HepG2 (cell line): ENCODE measurements around the gene AMBRA1. TPM values are rescaled to one million over a fixed set of nuclear protein-coding genes. Genes with fewer than 3 reads are reported as not detected.
A peak's percentile ranks its signal among the peaks of the same experiment; 100 is the strongest.

Source experiments
- CEBPB ChIP-seq: IDR thresholded peaks from 2 replicates; pipeline ENCODE4 v1.6.1; 2011; ENCODE audit warnings: low read depth, low read length, improper control_type of control experiment, borderline replicate concordance
- FOXO1 ChIP-seq: sonication (generic); formaldehyde crosslinking; IDR thresholded peaks from 2 replicates; pipeline ENCODE4 v1.4.0; 2020; ENCODE audit warnings: missing genetic modification reagents
- NAIF1 ChIP-seq: sonication (generic); formaldehyde crosslinking; IDR thresholded peaks from 2 replicates; pipeline ENCODE4 v1.5.0; 2020; ENCODE audit warnings: mild to moderate bottlenecking, missing genetic modification reagents, borderline replicate concordance
- REPIN1 ChIP-seq: sonication (generic); formaldehyde crosslinking; IDR thresholded peaks from 2 replicates; pipeline ENCODE4 v1.8.0; 2022; ENCODE audit warnings: missing genetic modification reagents, low read depth, mild to moderate bottlenecking, borderline replicate concordance
- TCF12 ChIP-seq, 2 experiments: fragments of 450-650 bp in 1 of 2; sonication (generic) in 1 of 2; formaldehyde crosslinking in 1 of 2; IDR thresholded peaks; 2 replicates each; pipeline versions ENCODE4 v1.6.1 to v1.8.0; 2017 to 2022; ENCODE audit warnings: antibody characterized with exemption in 1 of 2, mild to moderate bottlenecking in 1 of 2, missing genetic modification reagents in 1 of 2, moderate library complexity in 1 of 2
- ZBTB38 ChIP-seq: sonication (generic); formaldehyde crosslinking; IDR thresholded peaks from 2 replicates; pipeline ENCODE4 v1.5.1; 2020; ENCODE audit warnings: mild to moderate bottlenecking, missing genetic modification reagents
- ZNF451 ChIP-seq: sonication (generic); formaldehyde crosslinking; IDR thresholded peaks from 2 replicates; pipeline ENCODE4 v1.5.0; 2020; ENCODE audit warnings: mild to moderate bottlenecking, missing genetic modification reagents
- ZNF790 ChIP-seq: sonication (generic); formaldehyde crosslinking; IDR thresholded peaks from 2 replicates; pipeline ENCODE4 v1.8.0; 2022; ENCODE audit warnings: missing genetic modification reagents, mild to moderate bottlenecking, borderline replicate concordance
- polyA plus RNA-seq, 8 experiments: library from polyadenylated mRNA; depleted of rRNA in 3 of 8; stranded (reverse) in 7 of 8; unstranded in 1 of 8; fragments of >200 nt; fragmentation: Illumina TruSeq in 4 of 8; extraction: Trizol in 4 of 8; gene quantifications; 2 replicates each; pipeline versions ENCODE4 v1.2.1 to v1.2.3, GENCODE V29; 2011 to 2016; ENCODE audit warnings: low read depth in 4 of 8, missing spikeins in 1 of 8, mixed read lengths in 1 of 8; ENCODE audit not compliant: insufficient read depth in 1 of 8
- total RNA-seq, 5 experiments: library from RNA; depleted of rRNA; stranded (reverse); fragments of >200 nt; fragmentation: Illumina TruSeq; extraction: Trizol; gene quantifications; 2 replicates each; pipeline ENCODE4 v1.2.3, GENCODE V29; 2016; ENCODE audit warnings: low read depth in 1 of 5
- TF ChIP-seq, protein P1 (sequence below): sonication (generic); formaldehyde crosslinking; conservative IDR thresholded peaks from 2 replicates; pipeline ENCODE4 v1.4.0; 2020; ENCODE audit warnings: missing genetic modification reagents
- TF ChIP-seq, protein P2 (sequence below): sonication (generic); formaldehyde crosslinking; IDR thresholded peaks from 2 replicates; pipeline ENCODE4 v1.8.1; 2022; ENCODE audit warnings: low read depth, mild to moderate bottlenecking, missing genetic modification reagents
- TF ChIP-seq, protein P3 (sequence below): sonication (generic); formaldehyde crosslinking; IDR thresholded peaks from 2 replicates; pipeline ENCODE4 v1.8.0; 2022; ENCODE audit warnings: missing genetic modification reagents, low read depth, mild to moderate bottlenecking, borderline replicate concordance
- TF ChIP-seq, protein P4 (sequence below): sonication (generic); formaldehyde crosslinking; IDR thresholded peaks from 2 replicates; pipeline ENCODE4 v1.5.0; 2020; ENCODE audit warnings: mild to moderate bottlenecking, missing genetic modification reagents, moderate library complexity
- TF ChIP-seq, protein P5 (sequence below): IDR thresholded peaks from 2 replicates; pipeline ENCODE4 v1.6.1; 2012; ENCODE audit warnings: low read length, improper control_type of control experiment
- TF ChIP-seq, protein P6 (sequence below): sonication (generic); formaldehyde crosslinking; IDR thresholded peaks from 2 replicates; pipeline ENCODE4 v1.5.1; 2020; ENCODE audit warnings: missing genetic modification reagents, mild to moderate bottlenecking, borderline replicate concordance
- TF ChIP-seq, protein P7 (sequence below): IDR thresholded peaks from 2 replicates; pipeline ENCODE4 v1.6.1; 2016; ENCODE audit warnings: low read depth, borderline replicate concordance

Gene AMBRA1
- total and polyA plus RNA-seq, 2 of the 13 experiments (the other 11 are each of a cell fraction or from before 2014, with no cell fraction given): 15.7 to 26.0 TPM

DNA sequence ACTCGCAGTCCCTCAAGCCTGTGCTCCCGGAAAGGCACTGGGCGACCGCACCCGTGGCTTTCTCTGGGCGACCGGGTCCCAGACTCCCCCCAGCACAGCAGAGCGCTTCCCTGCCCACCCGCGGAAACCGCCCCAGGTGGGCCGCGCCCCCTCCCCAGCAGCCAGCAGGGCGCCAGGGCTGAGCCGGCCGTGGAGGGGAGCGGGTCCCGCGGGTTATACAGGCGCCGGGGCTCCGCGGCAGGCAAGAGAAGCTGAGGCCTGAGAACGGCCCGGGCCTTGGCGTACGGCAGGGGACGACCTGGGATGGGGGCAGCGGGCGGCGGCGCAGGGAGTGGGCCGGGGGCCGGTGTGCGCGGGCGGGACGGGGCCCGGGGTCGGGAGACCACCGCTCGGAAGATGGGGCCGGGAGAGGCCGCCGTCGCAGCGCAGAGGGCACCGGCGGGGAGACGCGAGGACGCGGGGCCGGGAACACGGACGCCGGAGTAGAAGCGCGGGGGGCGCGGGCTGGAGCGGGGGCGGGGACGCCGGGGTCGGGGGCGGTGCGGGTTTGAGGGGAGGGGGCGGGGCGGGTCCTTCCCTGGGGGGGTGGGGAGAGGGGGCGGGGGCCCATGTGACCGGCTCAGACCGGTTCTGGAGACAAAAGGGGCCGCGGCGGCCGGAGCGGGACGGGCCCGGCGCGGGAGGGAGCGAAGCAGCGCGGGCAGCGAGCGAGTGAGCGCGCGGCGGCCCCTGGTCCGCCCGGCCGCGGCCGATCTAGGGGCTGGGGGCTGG, 212.6 kb downstream of the AMBRA1 start, which contains the start of gene MDK (continued):
- 0 out of 2 replicates have a peak, but pooled peaks have one; percentile 13 for TF ChIP-seq REPIN1
- TF ChIP-seq, protein P1, sequence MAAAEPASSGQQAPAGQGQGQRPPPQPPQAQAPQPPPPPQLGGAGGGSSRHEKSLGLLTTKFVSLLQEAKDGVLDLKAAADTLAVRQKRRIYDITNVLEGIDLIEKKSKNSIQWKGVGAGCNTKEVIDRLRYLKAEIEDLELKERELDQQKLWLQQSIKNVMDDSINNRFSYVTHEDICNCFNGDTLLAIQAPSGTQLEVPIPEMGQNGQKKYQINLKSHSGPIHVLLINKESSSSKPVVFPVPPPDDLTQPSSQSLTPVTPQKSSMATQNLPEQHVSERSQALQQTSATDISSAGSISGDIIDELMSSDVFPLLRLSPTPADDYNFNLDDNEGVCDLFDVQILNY: 0 out of 2 replicates have a peak, but pooled peaks have one; percentile 20
- TF ChIP-seq, protein P2, sequence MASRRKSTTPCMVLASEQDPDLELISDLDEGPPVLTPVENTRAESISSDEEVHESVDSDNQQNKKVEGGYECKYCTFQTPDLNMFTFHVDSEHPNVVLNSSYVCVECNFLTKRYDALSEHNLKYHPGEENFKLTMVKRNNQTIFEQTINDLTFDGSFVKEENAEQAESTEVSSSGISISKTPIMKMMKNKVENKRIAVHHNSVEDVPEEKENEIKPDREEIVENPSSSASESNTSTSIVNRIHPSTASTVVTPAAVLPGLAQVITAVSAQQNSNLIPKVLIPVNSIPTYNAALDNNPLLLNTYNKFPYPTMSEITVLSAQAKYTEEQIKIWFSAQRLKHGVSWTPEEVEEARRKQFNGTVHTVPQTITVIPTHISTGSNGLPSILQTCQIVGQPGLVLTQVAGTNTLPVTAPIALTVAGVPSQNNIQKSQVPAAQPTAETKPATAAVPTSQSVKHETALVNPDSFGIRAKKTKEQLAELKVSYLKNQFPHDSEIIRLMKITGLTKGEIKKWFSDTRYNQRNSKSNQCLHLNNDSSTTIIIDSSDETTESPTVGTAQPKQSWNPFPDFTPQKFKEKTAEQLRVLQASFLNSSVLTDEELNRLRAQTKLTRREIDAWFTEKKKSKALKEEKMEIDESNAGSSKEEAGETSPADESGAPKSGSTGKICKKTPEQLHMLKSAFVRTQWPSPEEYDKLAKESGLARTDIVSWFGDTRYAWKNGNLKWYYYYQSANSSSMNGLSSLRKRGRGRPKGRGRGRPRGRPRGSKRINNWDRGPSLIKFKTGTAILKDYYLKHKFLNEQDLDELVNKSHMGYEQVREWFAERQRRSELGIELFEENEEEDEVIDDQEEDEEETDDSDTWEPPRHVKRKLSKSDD (CRISPR knock-in tag): no peak
- TF ChIP-seq ZNF790 (CRISPR knock-in tag): no peak
- no peak for TF ChIP-seq CEBPB
- TF ChIP-seq ZBTB38: 0 out of 2 replicates have a peak, but pooled peaks have one; percentile 24
- TF ChIP-seq NAIF1 (CRISPR knock-in tag): no peak
- no peak for TF ChIP-seq ZNF451
- TF ChIP-seq, protein P3, sequence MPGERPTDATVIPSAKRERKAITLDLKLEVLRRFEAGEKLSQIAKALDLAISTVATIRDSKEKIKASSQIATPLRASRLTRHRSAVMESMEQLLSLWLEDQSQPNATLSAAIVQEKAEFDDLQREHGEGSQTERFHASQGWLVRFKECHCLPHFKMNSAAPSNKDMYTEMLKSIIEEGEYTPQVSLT: no peak
- TF ChIP-seq, protein P4, sequence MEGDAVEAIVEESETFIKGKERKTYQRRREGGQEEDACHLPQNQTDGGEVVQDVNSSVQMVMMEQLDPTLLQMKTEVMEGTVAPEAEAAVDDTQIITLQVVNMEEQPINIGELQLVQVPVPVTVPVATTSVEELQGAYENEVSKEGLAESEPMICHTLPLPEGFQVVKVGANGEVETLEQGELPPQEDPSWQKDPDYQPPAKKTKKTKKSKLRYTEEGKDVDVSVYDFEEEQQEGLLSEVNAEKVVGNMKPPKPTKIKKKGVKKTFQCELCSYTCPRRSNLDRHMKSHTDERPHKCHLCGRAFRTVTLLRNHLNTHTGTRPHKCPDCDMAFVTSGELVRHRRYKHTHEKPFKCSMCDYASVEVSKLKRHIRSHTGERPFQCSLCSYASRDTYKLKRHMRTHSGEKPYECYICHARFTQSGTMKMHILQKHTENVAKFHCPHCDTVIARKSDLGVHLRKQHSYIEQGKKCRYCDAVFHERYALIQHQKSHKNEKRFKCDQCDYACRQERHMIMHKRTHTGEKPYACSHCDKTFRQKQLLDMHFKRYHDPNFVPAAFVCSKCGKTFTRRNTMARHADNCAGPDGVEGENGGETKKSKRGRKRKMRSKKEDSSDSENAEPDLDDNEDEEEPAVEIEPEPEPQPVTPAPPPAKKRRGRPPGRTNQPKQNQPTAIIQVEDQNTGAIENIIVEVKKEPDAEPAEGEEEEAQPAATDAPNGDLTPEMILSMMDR (CRISPR knock-in tag): no peak
- TF ChIP-seq, protein P5, sequence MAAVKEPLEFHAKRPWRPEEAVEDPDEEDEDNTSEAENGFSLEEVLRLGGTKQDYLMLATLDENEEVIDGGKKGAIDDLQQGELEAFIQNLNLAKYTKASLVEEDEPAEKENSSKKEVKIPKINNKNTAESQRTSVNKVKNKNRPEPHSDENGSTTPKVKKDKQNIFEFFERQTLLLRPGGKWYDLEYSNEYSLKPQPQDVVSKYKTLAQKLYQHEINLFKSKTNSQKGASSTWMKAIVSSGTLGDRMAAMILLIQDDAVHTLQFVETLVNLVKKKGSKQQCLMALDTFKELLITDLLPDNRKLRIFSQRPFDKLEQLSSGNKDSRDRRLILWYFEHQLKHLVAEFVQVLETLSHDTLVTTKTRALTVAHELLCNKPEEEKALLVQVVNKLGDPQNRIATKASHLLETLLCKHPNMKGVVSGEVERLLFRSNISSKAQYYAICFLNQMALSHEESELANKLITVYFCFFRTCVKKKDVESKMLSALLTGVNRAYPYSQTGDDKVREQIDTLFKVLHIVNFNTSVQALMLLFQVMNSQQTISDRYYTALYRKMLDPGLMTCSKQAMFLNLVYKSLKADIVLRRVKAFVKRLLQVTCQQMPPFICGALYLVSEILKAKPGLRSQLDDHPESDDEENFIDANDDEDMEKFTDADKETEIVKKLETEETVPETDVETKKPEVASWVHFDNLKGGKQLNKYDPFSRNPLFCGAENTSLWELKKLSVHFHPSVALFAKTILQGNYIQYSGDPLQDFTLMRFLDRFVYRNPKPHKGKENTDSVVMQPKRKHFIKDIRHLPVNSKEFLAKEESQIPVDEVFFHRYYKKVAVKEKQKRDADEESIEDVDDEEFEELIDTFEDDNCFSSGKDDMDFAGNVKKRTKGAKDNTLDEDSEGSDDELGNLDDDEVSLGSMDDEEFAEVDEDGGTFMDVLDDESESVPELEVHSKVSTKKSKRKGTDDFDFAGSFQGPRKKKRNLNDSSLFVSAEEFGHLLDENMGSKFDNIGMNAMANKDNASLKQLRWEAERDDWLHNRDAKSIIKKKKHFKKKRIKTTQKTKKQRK: no peak
- TF ChIP-seq, protein P6, sequence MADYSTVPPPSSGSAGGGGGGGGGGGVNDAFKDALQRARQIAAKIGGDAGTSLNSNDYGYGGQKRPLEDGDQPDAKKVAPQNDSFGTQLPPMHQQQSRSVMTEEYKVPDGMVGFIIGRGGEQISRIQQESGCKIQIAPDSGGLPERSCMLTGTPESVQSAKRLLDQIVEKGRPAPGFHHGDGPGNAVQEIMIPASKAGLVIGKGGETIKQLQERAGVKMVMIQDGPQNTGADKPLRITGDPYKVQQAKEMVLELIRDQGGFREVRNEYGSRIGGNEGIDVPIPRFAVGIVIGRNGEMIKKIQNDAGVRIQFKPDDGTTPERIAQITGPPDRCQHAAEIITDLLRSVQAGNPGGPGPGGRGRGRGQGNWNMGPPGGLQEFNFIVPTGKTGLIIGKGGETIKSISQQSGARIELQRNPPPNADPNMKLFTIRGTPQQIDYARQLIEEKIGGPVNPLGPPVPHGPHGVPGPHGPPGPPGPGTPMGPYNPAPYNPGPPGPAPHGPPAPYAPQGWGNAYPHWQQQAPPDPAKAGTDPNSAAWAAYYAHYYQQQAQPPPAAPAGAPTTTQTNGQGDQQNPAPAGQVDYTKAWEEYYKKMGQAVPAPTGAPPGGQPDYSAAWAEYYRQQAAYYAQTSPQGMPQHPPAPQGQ: no peak
- TF ChIP-seq, protein P7, sequence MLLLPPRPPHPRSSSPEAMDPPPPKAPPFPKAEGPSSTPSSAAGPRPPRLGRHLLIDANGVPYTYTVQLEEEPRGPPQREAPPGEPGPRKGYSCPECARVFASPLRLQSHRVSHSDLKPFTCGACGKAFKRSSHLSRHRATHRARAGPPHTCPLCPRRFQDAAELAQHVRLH (CRISPR knock-in tag): no peak
- TF ChIP-seq TCF12 (IDR thresholded peaks at IDR 0.05): no peak
- no peak for TF ChIP-seq TCF12 (CRISPR knock-in tag; IDR thresholded peaks at IDR 0.05)
- no peak for TF ChIP-seq FOXO1 (CRISPR knock-in tag)
